Stimulated activated CD4-positive, alpha-beta T cell treated with anti-CD3 and anti-CD28 coated beads, Interleukin-1b, Interleukin-23, amount 100 ng/mL, for 24 hours (primary cell): ENCODE results near the gene DNM1.
"Not testable (repeated sequence)": the region's sequence is repeated elsewhere in the genome, so short reads cannot be mapped to it uniquely, and the experiment has no call there.

Experiments
- DNase-seq, 4 experiments: peaks; one replicate each; pipeline ENCODE4 v3.0.0-alpha.2; 2020; ENCODE audit warnings: low read depth in 4 of 4, low spot score in 1 of 4

Gene DNM1

DNA sequence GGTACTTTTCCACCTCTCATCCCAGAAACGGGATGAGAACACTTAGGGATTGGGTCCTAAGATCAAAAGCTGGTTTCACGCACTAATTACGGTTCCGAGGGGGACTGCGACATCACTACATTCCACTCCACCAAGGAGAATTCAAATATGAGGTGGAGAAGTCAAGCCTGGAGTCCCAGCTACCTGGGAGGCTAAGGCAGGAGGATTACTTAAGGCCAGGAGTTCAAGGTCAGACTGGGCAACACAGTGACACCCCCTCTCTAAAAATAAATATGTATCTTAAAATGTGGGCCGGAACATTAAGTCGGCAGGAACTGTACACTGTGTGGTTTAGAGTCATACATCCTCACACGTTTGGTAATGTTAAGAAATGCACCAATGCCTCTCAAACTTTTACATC is 71.1 kb downstream of the DNM1 start:
- DNase-seq, result no peak

GRCh38 chr9:128275198-128276007 is 72.2 kb downstream of the DNM1 start, which contains the start of gene GOLGA2:
Gene GOLGA2, minus strand, starts transcription at chr9:128276007. Its CDS starts 31 bp downstream, at chr9:128275976.
- peak in 1 of 4 experiments; percentile 29 for DNase-seq

DNA sequence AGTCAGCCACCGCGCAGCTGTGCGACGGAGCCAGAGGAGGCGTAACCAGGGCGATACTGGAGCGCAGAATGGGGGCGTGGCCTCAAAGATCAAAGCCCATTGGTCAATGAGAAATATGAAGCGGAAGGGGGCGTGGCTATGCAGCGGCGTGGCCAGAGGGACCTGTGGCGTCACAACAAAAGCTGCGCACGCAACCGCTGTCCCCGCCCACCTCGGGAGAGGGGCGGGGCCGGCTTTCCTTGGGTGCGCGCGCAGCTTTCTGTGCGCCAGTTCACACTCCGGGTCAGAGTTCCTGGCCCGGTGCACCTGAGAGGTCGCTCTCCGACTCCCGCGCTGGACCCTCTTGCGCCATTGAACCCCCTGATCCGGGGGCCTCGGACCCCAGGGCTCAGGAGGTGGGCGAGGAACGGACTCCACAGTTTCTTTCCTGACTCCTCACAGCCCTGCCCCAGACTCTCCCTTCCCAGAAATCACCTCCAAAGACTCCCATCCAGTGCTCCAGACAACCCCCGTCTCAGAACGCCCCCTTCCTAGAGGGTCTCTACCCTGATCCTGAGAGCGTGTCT is 72.9 kb downstream of the DNM1 start, which contains the start of gene SWI5:
Gene SWI5 (plus strand): TSS at position 269 of the 566 bp plus-strand sequence.
- peak; percentile 100 for DNase-seq

DNA sequence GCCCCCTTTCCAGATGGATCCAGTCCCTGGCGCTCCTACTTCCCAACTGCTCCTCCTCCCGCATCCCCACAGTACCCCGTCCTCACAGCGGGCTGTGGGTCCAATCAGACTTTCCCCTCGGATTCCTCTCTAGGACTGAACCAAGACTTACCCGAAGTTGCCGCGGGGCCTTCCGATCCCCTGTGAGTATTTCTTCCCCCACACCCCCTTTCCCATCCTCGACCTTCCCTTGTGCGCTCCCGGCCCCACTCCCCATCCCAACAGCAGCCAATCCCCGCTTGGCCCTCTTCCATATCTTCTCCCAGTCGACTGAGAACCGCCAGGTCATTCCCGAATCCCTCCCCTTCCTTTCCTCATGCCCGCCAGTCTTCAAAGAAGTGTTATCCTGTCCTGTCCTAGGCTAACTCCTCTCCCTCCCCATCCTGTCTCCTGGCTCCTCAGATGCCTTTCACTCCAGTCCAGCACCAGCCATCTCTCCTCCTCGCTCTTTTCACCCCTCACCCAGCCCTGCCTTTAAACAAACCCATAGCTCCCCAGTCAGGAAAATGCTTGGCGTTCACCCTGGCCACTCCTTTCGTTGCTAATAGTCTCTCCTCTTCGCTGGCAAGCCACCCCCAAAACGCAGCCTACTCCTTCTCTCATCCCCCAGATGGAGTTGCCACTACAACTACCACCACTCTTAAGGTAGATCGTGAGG is 73.5 kb downstream of the DNM1 start:
- DNase-seq, result no peak

GRCh38 chr9:128279088-128280073 is 76.2 kb downstream of the DNM1 start:
- DNase-seq, result not testable (repeated sequence)

DNA sequence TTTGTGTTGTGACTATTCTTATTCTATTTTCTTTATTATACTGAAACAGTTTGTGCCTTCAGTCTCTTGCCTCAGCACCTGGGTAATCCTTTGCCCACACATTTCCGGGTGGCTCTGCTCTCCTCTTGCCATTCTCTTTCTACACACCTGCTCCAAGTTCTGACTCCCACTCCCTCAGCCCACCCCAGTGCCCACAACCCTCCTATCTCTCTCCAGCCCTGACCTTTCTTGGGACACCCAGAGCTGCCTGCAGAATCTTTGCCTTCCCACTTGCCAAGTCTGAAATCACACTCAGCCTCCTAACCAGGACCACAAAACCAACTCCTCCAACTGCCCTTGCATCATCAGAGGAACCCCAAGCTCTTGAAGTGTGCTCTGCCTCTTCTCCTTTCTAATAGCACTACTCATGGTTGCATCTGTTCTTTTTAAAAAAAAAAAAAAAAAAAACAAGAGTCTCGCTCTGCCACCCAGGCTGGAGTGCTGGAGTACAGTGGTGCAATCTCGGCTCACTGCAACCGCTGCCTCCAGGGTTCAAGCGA is 77.0 kb downstream of the DNM1 start:
- DNase-seq, result no peak

DNA sequence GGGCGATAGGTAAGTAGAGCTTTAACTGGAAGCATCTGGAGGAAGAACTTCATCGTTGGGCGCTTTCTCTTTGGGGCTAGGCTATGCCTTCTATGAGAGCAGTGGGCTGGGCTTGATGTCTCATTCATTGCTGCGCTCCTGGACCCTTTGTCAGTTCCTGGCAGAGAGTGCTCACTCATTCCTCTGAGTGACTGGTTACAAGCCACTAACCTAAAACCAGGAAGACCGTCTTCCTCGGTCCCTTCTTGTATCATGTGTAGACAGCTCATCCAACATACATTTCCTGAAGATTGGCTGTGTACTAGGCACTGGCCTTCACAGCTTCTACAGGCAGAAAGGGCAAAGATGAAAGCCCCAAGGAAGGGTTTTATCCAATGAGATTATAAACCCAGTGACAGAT is 79.3 kb downstream of the DNM1 start:
- DNase-seq, result no peak

GRCh38 chr9:128285033-128285784 is 82.0 kb downstream of the DNM1 start:
- no peak for DNase-seq

DNA sequence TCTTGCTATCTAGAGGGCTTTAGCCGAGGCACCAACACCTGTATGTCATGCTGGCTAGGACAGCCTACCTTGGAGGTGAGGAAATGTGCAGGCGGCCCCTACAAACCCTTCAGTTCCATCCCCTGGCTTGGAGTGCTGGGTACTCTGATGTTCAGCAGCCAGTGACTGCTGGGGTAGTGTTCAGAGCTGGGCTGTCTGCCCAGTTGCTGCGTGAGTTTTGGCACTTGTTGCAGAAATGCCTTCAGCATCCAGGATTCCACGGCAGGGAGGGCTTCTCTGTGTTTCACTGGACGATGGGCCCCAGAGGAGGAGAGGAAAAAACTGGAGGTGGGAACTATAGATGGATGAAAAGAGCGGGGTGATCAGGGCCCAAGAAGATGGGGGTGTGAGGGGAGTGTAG is 83.3 kb downstream of the DNM1 start:
- no peak for DNase-seq

- no peak for DNase-seq
Measured at GRCh38 chr9:128288273-128289004, 85.3 kb downstream of the DNM1 start.

- DNase-seq, result no peak
Measured at GRCh38 chr9:128292009-128292408, 88.8 kb downstream of the DNM1 start.

GRCh38 chr9:128293091-128293490 is 89.9 kb downstream of the DNM1 start:
- no peak for DNase-seq

- DNase-seq, result no peak
Measured at GRCh38 chr9:128294142-128294541, 91.0 kb downstream of the DNM1 start.

DNA sequence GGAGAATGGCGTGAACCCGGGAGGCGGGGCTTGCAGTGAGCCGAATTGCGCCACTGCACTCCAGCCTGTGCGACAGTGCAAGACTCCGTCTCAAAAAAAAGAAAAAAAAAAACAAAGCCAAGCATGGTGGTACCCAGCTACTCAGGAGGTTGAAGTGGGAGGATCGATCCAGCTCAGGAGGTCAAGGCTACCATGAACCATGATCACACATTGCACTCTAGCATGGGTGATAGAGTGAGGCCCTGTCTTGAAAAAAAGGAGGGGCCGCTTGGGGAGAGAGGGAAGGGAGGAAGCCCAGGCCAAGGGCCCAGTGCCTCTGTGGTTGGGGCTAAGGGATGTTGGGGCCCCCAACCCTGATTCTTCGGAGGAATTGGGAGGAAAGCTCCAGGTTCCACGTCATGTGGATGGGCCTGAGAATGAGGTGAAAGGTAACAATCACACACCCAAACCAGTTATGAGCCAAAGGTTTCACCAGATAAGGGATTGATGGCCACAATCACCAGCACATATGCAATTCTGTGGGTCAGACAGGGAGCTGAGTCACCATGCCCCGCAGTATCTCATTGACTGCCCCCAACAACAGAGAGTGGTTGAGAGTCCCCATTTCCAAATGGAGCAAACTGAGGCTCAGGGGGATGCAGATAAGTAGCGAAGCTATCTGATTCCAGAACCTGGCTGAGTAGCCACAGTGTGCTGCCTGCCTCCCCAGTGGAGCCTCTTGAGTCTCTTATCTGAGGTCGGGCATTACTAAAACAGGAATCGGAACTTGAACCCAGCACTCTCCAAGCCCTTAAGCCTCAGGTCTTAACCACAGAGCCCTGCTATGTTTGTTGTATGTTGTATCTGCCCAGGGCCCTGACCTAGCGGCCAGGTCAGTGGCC is 93.4 kb downstream of the DNM1 start:
- DNase-seq, result no peak

DNA sequence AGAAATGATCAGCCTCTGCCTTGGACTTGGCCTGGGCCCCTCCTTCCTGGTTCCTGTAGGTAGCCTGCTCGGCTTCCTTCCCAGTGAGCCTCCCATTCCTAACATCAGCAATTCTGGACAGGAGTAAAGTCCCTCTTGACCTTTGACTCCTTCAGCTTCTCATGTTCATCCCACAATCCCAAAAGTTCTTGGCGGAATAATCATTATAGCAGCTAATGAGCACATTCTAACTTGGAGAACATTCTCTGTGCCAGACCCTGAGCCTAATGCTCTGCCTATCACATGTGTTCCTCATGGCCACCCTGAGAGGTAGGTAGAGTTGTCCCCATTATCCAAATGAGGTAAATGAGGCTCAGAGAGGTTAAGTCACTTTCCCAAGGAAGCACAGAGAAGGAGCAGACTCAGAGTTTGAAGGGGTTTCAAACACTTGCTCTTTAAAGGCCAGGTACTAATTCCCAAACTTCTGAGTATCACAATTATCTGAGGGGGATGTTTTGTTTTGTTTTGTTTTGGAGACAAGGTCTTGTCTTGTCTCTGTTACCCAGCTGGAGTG is 94.1 kb downstream of the DNM1 start:
- no peak for DNase-seq

- no peak for DNase-seq
Measured at GRCh38 chr9:128298535-128299482, 95.6 kb downstream of the DNM1 start.
